Suprapubic skin (tissue), 4 donors: Measurements from ENCODE around the gene POLE. TPM values are rescaled to one million over a fixed set of nuclear protein-coding genes. Genes with fewer than 3 reads are reported as not detected.

Source experiments
- DNase-seq, 2 donors: peaks; one replicate each; pipeline ENCODE4 v3.0.0-alpha.2; 2019; ENCODE audit warnings: low spot score in 2 of 2
- H3K27ac ChIP-seq: fragments of 200-600 bp; sonication (generic); one replicate; pipeline ENCODE4 v1.5.1; 2019
- H3K27me3 ChIP-seq: fragments of 200-600 bp; sonication (generic); one replicate; pipeline ENCODE4 v1.5.1; 2019
- H3K36me3 ChIP-seq: fragments of 200-600 bp; sonication (generic); one replicate; pipeline ENCODE4 v1.5.1; 2019
- H3K4me1 ChIP-seq: fragments of 200-600 bp; sonication (generic); one replicate; pipeline ENCODE4 v1.5.1; 2019
- H3K4me3 ChIP-seq: fragments of 200-600 bp; sonication (generic); one replicate; pipeline ENCODE4 v1.5.1; 2019; ENCODE audit warnings: mild to moderate bottlenecking
- H3K9me3 ChIP-seq: fragments of 200-600 bp; sonication (generic); one replicate; pipeline ENCODE4 v1.5.1; 2019
- CTCF ChIP-seq, 2 donors: fragments of 200-600 bp in 1 of 2; fragments of 450-650 bp in 1 of 2; sonication (generic) in 1 of 2; IDR thresholded peaks; one replicate each; pipeline ENCODE4 v1.5.1; 2016 to 2019; ENCODE audit warnings: antibody characterized with exemption in 2 of 2, mild to moderate bottlenecking in 1 of 2, moderate library complexity in 1 of 2
- EP300 ChIP-seq: sonication (generic); formaldehyde crosslinking; IDR thresholded peaks from one replicate; pipeline ENCODE4 v1.6.1; 2017; ENCODE audit warnings: antibody characterized with exemption
- POLR2A ChIP-seq, 2 donors: fragments of 450-650 bp; IDR thresholded peaks; one replicate each; pipeline ENCODE4 v1.6.1; 2017; ENCODE audit warnings: antibody characterized with exemption in 2 of 2, mild to moderate bottlenecking in 2 of 2, moderate library complexity in 2 of 2
- POLR2AphosphoS5 ChIP-seq, 3 donors: sonication (generic); formaldehyde crosslinking; IDR thresholded peaks; one replicate each; pipeline ENCODE4 v1.6.1; 2017; ENCODE audit warnings: antibody characterized with exemption in 3 of 3
- WGBS: methylation state at CpG from one replicate; pipeline ENCODE4 v1.1.5; 2018; 5-methylcytosine and 5-hydroxymethylcytosine counted together
- total RNA-seq, 4 donors: library from RNA; depleted of rRNA; stranded (reverse); fragments of >200 nt; gene quantifications; one replicate each; pipeline ENCODE4 v1.1.0, GENCODE V29; 2016

Gene POLE
- total RNA-seq, 4 donors from 2014 or later, result 34.1 to 130 (median 43.3) TPM

GRCh38 chr12:132633901-132634300 is 53.2 kb downstream of the POLE start:
- WGBS, result 90% methylated on average over 10 of the region's 10 CpGs
- no peaks in the 10 kb centered on the region for H3K9me3 ChIP-seq
- no peak overlapping the region for H3K4me3 ChIP-seq
- H3K27ac ChIP-seq, result no peak overlapping the region
- H3K27me3 ChIP-seq, result no peaks in the 10 kb centered on the region
- peaks cover 2% of the 10 kb centered on the region for H3K4me1 ChIP-seq
- TF ChIP-seq POLR2A (IDR thresholded peaks at IDR 0.05), result no peak
- TF ChIP-seq POLR2AphosphoS5 (IDR thresholded peaks at IDR 0.05), result no peak
- TF ChIP-seq CTCF (IDR thresholded peaks at IDR 0.05), result no peak
- TF ChIP-seq EP300, result no peak
- DNase-seq, result no peak
- peaks cover 95% of the 10 kb centered on the region for H3K36me3 ChIP-seq

- TF ChIP-seq EP300 (no peak), POLR2AphosphoS5 (IDR thresholded peaks at IDR 0.05) (no peak), CTCF (IDR thresholded peaks at IDR 0.05) (no peak), POLR2A (IDR thresholded peaks at IDR 0.05) (no peak)
- H3K36me3 ChIP-seq, result peaks cover 91% of the 10 kb centered on the region
- no peaks in the 10 kb centered on the region for H3K27me3 ChIP-seq
- DNase-seq, result no peak
- no peaks in the 10 kb centered on the region for H3K4me1 ChIP-seq
- no peaks in the 10 kb centered on the region for H3K9me3 ChIP-seq
- H3K27ac ChIP-seq, result no peak overlapping the region
- H3K4me3 ChIP-seq, result no peak overlapping the region
- 97% methylated on average over 8 of the region's 8 CpGs for WGBS
These were observed 53.7 kb downstream of the POLE start for GRCh38 chr12:132633398-132633797.

- peaks cover 84% of the 10 kb centered on the region for H3K36me3 ChIP-seq
- no peak overlapping the region for H3K4me3 ChIP-seq
- TF ChIP-seq CTCF (IDR thresholded peaks at IDR 0.05) (no peak), EP300 (no peak)
- no peak overlapping the region for H3K27ac ChIP-seq
- H3K4me1 ChIP-seq, result no peaks in the 10 kb centered on the region
- no peaks in the 10 kb centered on the region for H3K9me3 ChIP-seq
- WGBS, result 88% methylated on average over 17 of the region's 17 CpGs
- no peaks in the 10 kb centered on the region for H3K27me3 ChIP-seq
- no peak for DNase-seq
These were observed 54.5 kb downstream of the POLE start for GRCh38 chr12:132632521-132633228.

- TF ChIP-seq CTCF (IDR thresholded peaks at IDR 0.05), result no peak
- no peak for TF ChIP-seq POLR2AphosphoS5 (IDR thresholded peaks at IDR 0.05)
- TF ChIP-seq POLR2A (IDR thresholded peaks at IDR 0.05), result no peak
- TF ChIP-seq EP300, result no peak
- Histone ChIP-seq H3K9me3 (no peaks in the 10 kb centered on the region), H3K4me3 (no peak overlapping the region), H3K4me1 (no peaks in the 10 kb centered on the region), H3K36me3 (peaks cover 74% of the 10 kb centered on the region), H3K27me3 (no peaks in the 10 kb centered on the region), H3K27ac (no peak overlapping the region)
- DNase-seq, result no peak
- WGBS, result 96% methylated on average over 11 of the region's 11 CpGs
These were observed 55.5 kb downstream of the POLE start for GRCh38 chr12:132631666-132632065.

GRCh38 chr12:132630672-132631071 is 56.5 kb downstream of the POLE start:
- Histone ChIP-seq H3K9me3 (no peaks in the 10 kb centered on the region), H3K36me3 (peaks cover 71% of the 10 kb centered on the region)
- WGBS, result 99% methylated on average over 6 of the region's 6 CpGs

More at GRCh38 chr12:132630672-132631071, 56.5 kb downstream of the POLE start:
- TF ChIP-seq POLR2A (IDR thresholded peaks at IDR 0.05) (no peak), EP300 (no peak), POLR2AphosphoS5 (IDR thresholded peaks at IDR 0.05) (no peak), CTCF (IDR thresholded peaks at IDR 0.05) (no peak)
- H3K27me3 ChIP-seq, result no peaks in the 10 kb centered on the region
- no peaks in the 10 kb centered on the region for H3K4me1 ChIP-seq
- DNase-seq, result no peak
- no peak overlapping the region for H3K27ac ChIP-seq
- H3K4me3 ChIP-seq, result no peak overlapping the region
